WTC11 (cell line): ENCODE measurements around the gene C20orf141. TPM values are rescaled to one million over a fixed set of nuclear protein-coding genes. Genes with fewer than 3 reads are reported as not detected.

ENCODE experiments used
- ATAC-seq: fragments of 200-7000 bp; cut with Tn5 transposase; 2 replicates; pipeline ENCODE4 v1.10.0; 2021; ENCODE audit warnings: mild to moderate bottlenecking, moderate library complexity
- CTCF ChIA-PET: fragments of 300-600 bp; sonication (Branson Sonifier 250); formaldehyde crosslinking; loops from one replicate; lab custom pipeline; 2021; ENCODE audit warnings: antibody characterized with exemption; lab: Charles Lee
- POLR2A ChIA-PET: fragments of 350-600 bp; sonication (Branson Sonifier 250); formaldehyde crosslinking; loops from one replicate; lab custom pipeline; 2021; ENCODE audit warnings: antibody characterized with exemption; lab: Charles Lee
- DNase-seq: peaks from one replicate; pipeline ENCODE4 v3.0.0; 2021; ENCODE audit warnings: low spot score
- H3K27ac Mint-ChIP-seq: 2 replicates; pipeline ENCODE4 v1.8.0; 2021; ENCODE audit warnings: mixed read lengths
- H3K27me3 Mint-ChIP-seq: 2 replicates; pipeline ENCODE4 v1.8.0; 2021; ENCODE audit warnings: low read depth, mild to moderate bottlenecking, moderate library complexity, mixed read lengths
- H3K36me3 Mint-ChIP-seq: 2 replicates; pipeline ENCODE4 v1.8.0; 2021; ENCODE audit warnings: mixed read lengths
- H3K4me1 Mint-ChIP-seq: 2 replicates; pipeline ENCODE4 v1.8.0; 2022; ENCODE audit warnings: mixed read lengths
- H3K4me3 Mint-ChIP-seq: 2 replicates; pipeline ENCODE4 v1.8.0; 2021; ENCODE audit warnings: mild to moderate bottlenecking, moderate library complexity, mixed read lengths
- H3K9me3 Mint-ChIP-seq: 2 replicates; pipeline ENCODE4 v1.8.0; 2021; ENCODE audit warnings: mixed read lengths
- CBFB ChIP-seq: sonication (generic); formaldehyde crosslinking; IDR thresholded peaks from 2 replicates; pipeline ENCODE4 v1.8.1; 2022; ENCODE audit warnings: mild to moderate bottlenecking, low read depth, missing genetic modification reagents
- ETV6 ChIP-seq: sonication (generic); formaldehyde crosslinking; IDR thresholded peaks from 2 replicates; pipeline ENCODE4 v1.8.1; 2022; ENCODE audit warnings: mild to moderate bottlenecking, missing genetic modification reagents
- GABPB1 ChIP-seq: sonication (generic); formaldehyde crosslinking; IDR thresholded peaks from 2 replicates; pipeline ENCODE4 v1.8.1; 2023; ENCODE audit warnings: mild to moderate bottlenecking, missing genetic modification reagents
- JAZF1 ChIP-seq: fragments of 250-450 bp; sonication (Bioruptor Pico); IDR thresholded peaks from 2 replicates; pipeline ENCODE4 v1.9.0; 2021; ENCODE audit warnings: moderate library complexity, mild to moderate bottlenecking, inconsistent platforms
- NFYB ChIP-seq: sonication (generic); formaldehyde crosslinking; conservative IDR thresholded peaks from 2 replicates; pipeline ENCODE4 v1.8.0; 2022; ENCODE audit warnings: low read depth, missing genetic modification reagents
- OVOL2 ChIP-seq: fragments of 250-450 bp; sonication (Bioruptor Pico); IDR thresholded peaks from 2 replicates; pipeline ENCODE4 v1.9.0; 2021; ENCODE audit warnings: mild to moderate bottlenecking, borderline replicate concordance
- RELA ChIP-seq: sonication (generic); formaldehyde crosslinking; IDR thresholded peaks from 2 replicates; pipeline ENCODE4 v1.8.1; 2022; ENCODE audit warnings: missing genetic modification reagents, mild to moderate bottlenecking, borderline replicate concordance
- ZNF138 ChIP-seq: sonication (generic); formaldehyde crosslinking; conservative IDR thresholded peaks from 2 replicates; pipeline ENCODE4 v1.8.1; 2022; ENCODE audit warnings: mild to moderate bottlenecking, moderate library complexity, missing genetic modification reagents
- ZNF396 ChIP-seq: fragments of 250-450 bp; sonication (Bioruptor Pico); IDR thresholded peaks from 2 replicates; pipeline ENCODE4 v1.8.0; 2021; ENCODE audit warnings: mild to moderate bottlenecking, moderate library complexity, borderline replicate concordance
- total RNA-seq: library from RNA; stranded (reverse); gene quantifications from 3 replicates; pipeline ENCODE4 v1.2.3, GENCODE V29; 2021
- TF ChIP-seq, protein P1 (sequence below): sonication (generic); formaldehyde crosslinking; IDR thresholded peaks from 2 replicates; pipeline ENCODE4 v1.8.1; 2023; ENCODE audit warnings: mild to moderate bottlenecking, missing genetic modification reagents
- TF ChIP-seq, protein P2 (sequence below): sonication (generic); formaldehyde crosslinking; IDR thresholded peaks from 2 replicates; pipeline ENCODE4 v1.8.0; 2022; ENCODE audit warnings: mild to moderate bottlenecking, missing genetic modification reagents
- TF ChIP-seq, protein P3 (sequence below): sonication (generic); formaldehyde crosslinking; IDR thresholded peaks from 2 replicates; pipeline ENCODE4 v1.8.0; 2022; ENCODE audit warnings: mild to moderate bottlenecking, missing genetic modification reagents
- TF ChIP-seq, protein P4 (sequence below): fragments of 200-600 bp; IDR thresholded peaks from 2 replicates; pipeline ENCODE4 v1.8.0; 2022; ENCODE audit warnings: antibody characterized with exemption
- TF ChIP-seq, protein P5 (sequence below): sonication (generic); formaldehyde crosslinking; IDR thresholded peaks from 2 replicates; pipeline ENCODE4 v1.8.1; 2022; ENCODE audit warnings: low read depth, missing genetic modification reagents, borderline replicate concordance
- TF ChIP-seq, protein P6 (sequence below): sonication (generic); formaldehyde crosslinking; IDR thresholded peaks from 2 replicates; pipeline ENCODE4 v1.8.1; 2022; ENCODE audit warnings: missing genetic modification reagents, borderline replicate concordance

C20orf141 gene
- total RNA-seq, 1 experiment from 2014 or later, result not detected

DNA sequence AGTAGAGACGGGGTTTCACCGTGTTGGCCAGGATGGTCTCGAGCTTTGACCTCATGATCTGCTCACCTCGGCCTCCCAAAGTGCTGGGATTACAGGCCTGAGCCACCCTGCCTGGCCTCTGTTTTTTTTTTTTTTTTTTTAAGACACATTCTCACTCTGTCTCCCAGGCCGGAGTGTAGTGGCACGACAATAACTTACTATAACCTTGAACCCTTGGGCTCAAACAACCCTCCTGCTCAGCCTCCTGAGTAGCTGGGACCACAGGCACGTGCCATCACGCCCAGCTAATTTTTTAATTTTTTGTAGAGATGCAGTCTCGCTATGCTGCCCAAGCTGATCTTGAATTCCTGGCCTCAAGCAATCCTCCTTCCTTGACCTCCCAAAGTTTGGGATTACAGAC, 41.0 kb upstream of the C20orf141 start (continued):
- TF ChIP-seq, protein P1, sequence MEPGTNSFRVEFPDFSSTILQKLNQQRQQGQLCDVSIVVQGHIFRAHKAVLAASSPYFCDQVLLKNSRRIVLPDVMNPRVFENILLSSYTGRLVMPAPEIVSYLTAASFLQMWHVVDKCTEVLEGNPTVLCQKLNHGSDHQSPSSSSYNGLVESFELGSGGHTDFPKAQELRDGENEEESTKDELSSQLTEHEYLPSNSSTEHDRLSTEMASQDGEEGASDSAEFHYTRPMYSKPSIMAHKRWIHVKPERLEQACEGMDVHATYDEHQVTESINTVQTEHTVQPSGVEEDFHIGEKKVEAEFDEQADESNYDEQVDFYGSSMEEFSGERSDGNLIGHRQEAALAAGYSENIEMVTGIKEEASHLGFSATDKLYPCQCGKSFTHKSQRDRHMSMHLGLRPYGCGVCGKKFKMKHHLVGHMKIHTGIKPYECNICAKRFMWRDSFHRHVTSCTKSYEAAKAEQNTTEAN (CRISPR knock-in tag), result no peak
- TF ChIP-seq ZNF138, result no peak
- TF ChIP-seq, protein P2, sequence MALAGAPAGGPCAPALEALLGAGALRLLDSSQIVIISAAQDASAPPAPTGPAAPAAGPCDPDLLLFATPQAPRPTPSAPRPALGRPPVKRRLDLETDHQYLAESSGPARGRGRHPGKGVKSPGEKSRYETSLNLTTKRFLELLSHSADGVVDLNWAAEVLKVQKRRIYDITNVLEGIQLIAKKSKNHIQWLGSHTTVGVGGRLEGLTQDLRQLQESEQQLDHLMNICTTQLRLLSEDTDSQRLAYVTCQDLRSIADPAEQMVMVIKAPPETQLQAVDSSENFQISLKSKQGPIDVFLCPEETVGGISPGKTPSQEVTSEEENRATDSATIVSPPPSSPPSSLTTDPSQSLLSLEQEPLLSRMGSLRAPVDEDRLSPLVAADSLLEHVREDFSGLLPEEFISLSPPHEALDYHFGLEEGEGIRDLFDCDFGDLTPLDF (CRISPR knock-in tag), result no peak

DNA sequence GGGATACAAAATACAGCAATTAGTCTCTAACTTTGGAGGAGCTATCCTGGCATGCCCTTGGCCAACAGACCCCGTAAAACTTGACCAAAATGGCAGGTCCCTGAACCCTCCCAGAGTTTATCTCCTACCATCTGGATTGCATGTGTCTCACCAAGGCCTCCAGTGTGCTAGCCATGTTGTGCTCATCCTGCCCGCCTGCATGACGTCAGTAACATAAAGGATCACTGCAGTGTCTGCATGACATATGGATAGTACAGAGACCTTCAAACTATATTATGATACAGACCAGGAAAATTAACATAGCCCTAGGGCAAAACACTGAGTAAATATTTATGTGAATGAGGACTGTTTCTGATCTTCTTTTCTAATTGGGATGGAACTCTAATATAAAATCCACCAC, 39.6 kb upstream of the C20orf141 start:
- TF ChIP-seq GABPB1 (CRISPR knock-in tag) (no peak), ETV6 (CRISPR knock-in tag) (no peak), ZNF396 (CRISPR knock-in tag) (no peak), NFYB (CRISPR knock-in tag) (no peak), OVOL2 (CRISPR knock-in tag) (no peak), CBFB (CRISPR knock-in tag) (no peak), RELA (CRISPR knock-in tag) (no peak), JAZF1 (CRISPR knock-in tag) (no peak)
- TF ChIP-seq, protein P3, sequence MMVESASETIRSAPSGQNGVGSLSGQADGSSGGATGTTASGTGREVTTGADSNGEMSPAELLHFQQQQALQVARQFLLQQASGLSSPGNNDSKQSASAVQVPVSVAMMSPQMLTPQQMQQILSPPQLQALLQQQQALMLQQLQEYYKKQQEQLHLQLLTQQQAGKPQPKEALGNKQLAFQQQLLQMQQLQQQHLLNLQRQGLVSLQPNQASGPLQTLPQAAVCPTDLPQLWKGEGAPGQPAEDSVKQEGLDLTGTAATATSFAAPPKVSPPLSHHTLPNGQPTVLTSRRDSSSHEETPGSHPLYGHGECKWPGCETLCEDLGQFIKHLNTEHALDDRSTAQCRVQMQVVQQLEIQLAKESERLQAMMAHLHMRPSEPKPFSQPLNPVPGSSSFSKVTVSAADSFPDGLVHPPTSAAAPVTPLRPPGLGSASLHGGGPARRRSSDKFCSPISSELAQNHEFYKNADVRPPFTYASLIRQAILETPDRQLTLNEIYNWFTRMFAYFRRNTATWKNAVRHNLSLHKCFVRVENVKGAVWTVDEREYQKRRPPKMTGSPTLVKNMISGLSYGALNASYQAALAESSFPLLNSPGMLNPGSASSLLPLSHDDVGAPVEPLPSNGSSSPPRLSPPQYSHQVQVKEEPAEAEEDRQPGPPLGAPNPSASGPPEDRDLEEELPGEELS (CRISPR knock-in tag), result no peak
- TF ChIP-seq, protein P4, sequence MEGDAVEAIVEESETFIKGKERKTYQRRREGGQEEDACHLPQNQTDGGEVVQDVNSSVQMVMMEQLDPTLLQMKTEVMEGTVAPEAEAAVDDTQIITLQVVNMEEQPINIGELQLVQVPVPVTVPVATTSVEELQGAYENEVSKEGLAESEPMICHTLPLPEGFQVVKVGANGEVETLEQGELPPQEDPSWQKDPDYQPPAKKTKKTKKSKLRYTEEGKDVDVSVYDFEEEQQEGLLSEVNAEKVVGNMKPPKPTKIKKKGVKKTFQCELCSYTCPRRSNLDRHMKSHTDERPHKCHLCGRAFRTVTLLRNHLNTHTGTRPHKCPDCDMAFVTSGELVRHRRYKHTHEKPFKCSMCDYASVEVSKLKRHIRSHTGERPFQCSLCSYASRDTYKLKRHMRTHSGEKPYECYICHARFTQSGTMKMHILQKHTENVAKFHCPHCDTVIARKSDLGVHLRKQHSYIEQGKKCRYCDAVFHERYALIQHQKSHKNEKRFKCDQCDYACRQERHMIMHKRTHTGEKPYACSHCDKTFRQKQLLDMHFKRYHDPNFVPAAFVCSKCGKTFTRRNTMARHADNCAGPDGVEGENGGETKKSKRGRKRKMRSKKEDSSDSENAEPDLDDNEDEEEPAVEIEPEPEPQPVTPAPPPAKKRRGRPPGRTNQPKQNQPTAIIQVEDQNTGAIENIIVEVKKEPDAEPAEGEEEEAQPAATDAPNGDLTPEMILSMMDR, result no peak
- TF ChIP-seq, protein P5, sequence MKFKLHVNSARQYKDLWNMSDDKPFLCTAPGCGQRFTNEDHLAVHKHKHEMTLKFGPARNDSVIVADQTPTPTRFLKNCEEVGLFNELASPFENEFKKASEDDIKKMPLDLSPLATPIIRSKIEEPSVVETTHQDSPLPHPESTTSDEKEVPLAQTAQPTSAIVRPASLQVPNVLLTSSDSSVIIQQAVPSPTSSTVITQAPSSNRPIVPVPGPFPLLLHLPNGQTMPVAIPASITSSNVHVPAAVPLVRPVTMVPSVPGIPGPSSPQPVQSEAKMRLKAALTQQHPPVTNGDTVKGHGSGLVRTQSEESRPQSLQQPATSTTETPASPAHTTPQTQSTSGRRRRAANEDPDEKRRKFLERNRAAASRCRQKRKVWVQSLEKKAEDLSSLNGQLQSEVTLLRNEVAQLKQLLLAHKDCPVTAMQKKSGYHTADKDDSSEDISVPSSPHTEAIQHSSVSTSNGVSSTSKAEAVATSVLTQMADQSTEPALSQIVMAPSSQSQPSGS (CRISPR knock-in tag), result no peak
- TF ChIP-seq, protein P6, sequence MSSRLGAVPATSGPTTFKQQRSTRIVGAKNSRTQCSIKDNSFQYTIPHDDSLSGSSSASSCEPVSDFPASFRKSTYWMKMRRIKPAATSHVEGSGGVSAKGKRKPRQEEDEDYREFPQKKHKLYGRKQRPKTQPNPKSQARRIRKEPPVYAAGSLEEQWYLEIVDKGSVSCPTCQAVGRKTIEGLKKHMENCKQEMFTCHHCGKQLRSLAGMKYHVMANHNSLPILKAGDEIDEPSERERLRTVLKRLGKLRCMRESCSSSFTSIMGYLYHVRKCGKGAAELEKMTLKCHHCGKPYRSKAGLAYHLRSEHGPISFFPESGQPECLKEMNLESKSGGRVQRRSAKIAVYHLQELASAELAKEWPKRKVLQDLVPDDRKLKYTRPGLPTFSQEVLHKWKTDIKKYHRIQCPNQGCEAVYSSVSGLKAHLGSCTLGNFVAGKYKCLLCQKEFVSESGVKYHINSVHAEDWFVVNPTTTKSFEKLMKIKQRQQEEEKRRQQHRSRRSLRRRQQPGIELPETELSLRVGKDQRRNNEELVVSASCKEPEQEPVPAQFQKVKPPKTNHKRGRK, result no peak
- TF ChIP-seq, protein P1 (CRISPR knock-in tag), result no peak
- ATAC-seq (no peak), DNase-seq (no peak)
- ChIA-PET CTCF (no interaction called here), POLR2A (no interaction called here)
- Mint-ChIP-seq H3K36me3 (no peaks in the 10 kb centered on the region), H3K4me1 (no peaks in the 10 kb centered on the region), H3K9me3 (peaks cover 14% of the 10 kb centered on the region; the same call in 1 of the 2 replicates), H3K27me3 (peaks cover 14% of the 10 kb centered on the region), H3K4me3 (no peak overlapping the region), H3K27ac (no peak overlapping the region)
